MM.1S (cell line): Measurements from ENCODE around the gene RPUSD4.

Source experiments
- DNase-seq: peaks from one replicate; pipeline ENCODE4 v3.0.0-alpha.2; 2015
- H2AFZ ChIP-seq: fragments of 300-600 bp; sonication (generic); 2 replicates; pipeline ENCODE4 v1.6.0; 2016; ENCODE audit warnings: antibody characterized with exemption, low read length
- H3F3A ChIP-seq: fragments of 300-600 bp; sonication (generic); 2 replicates; pipeline ENCODE4 v1.6.1; 2016; ENCODE audit warnings: mild to moderate bottlenecking, antibody characterized with exemption, low read length, moderate library complexity, mixed read lengths; ENCODE audit not compliant: insufficient read depth
- H3K27ac ChIP-seq: fragments of 300-600 bp; sonication (generic); 2 replicates; pipeline ENCODE4 v1.5.1; 2016; ENCODE audit warnings: mild to moderate bottlenecking, low read length
- H3K27me3 ChIP-seq: fragments of 300-600 bp; sonication (generic); replicated peaks from 2 replicates; pipeline ENCODE4 v1.6.0; 2016; ENCODE audit warnings: low read length; ENCODE audit not compliant: insufficient read depth
- H3K36me3 ChIP-seq: fragments of 300-600 bp; sonication (generic); replicated peaks from 2 replicates; pipeline ENCODE4 v1.6.1; 2016; ENCODE audit warnings: mild to moderate bottlenecking, low read length, mixed read lengths; ENCODE audit not compliant: insufficient read depth
- H3K4me1 ChIP-seq: fragments of 300-600 bp; sonication (generic); 2 replicates; pipeline ENCODE4 v1.6.1; 2016; ENCODE audit warnings: low read length, mixed read lengths
- H3K4me2 ChIP-seq: fragments of 300-600 bp; sonication (generic); 2 replicates; pipeline ENCODE4 v1.6.0; 2016; ENCODE audit warnings: low read depth, low read length
- H3K4me3 ChIP-seq: fragments of 300-600 bp; sonication (generic); 2 replicates; pipeline ENCODE4 v1.5.1; 2016; ENCODE audit warnings: low read length, mixed read lengths
- H3K79me2 ChIP-seq: fragments of 300-600 bp; sonication (generic); 2 replicates; pipeline ENCODE4 v1.6.1; 2016; ENCODE audit warnings: mixed run types, low read length, mixed read lengths
- H3K9ac ChIP-seq: fragments of 300-600 bp; sonication (generic); 2 replicates; pipeline ENCODE4 v1.6.1; 2016; ENCODE audit warnings: low read length, mixed read lengths
- H3K9me2 ChIP-seq: fragments of 300-600 bp; sonication (generic); replicated peaks from 2 replicates; pipeline ENCODE4 v1.6.1; 2016; ENCODE audit warnings: mild to moderate bottlenecking, low read length, mixed read lengths; ENCODE audit not compliant: insufficient read depth
- H3K9me3 ChIP-seq: fragments of 300-600 bp; sonication (generic); replicated peaks from 2 replicates; pipeline ENCODE4 v1.6.1; 2016; ENCODE audit warnings: mild to moderate bottlenecking, low read length, mixed read lengths; ENCODE audit not compliant: insufficient read depth
- H4K20me1 ChIP-seq: fragments of 300-600 bp; sonication (generic); 2 replicates; pipeline ENCODE4 v1.6.1; 2016; ENCODE audit warnings: mild to moderate bottlenecking, low read length, moderate library complexity, mixed read lengths; ENCODE audit not compliant: insufficient read depth
- CTCF ChIP-seq: fragments of 300-600 bp; sonication (generic); IDR thresholded peaks from 2 replicates; pipeline ENCODE4 v1.5.1; 2016; ENCODE audit warnings: antibody characterized with exemption, low read length, mixed read lengths
- EZH2 ChIP-seq: fragments of 300-600 bp; sonication (generic); optimal IDR thresholded peaks from 2 replicates; pipeline ENCODE3; 2017; ENCODE audit warnings: low read depth, mild to moderate bottlenecking, antibody characterized with exemption, low read length, mixed read lengths
- EZH2phosphoT487 ChIP-seq: fragments of 300-600 bp; sonication (generic); IDR thresholded peaks from 2 replicates; pipeline ENCODE4 v1.6.1; 2018; ENCODE audit warnings: antibody characterized with exemption, low read length

The RPUSD4 gene

GRCh38 chr11:126152152-126152551 is 59.3 kb downstream of the RPUSD4 start:
- TF ChIP-seq EZH2phosphoT487 (no peak), CTCF (no peak), EZH2 (no peak)
- H3K27ac ChIP-seq, result no peak overlapping the region

More at GRCh38 chr11:126152152-126152551, 59.3 kb downstream of the RPUSD4 start:
- H3K36me3 ChIP-seq, result no peaks in the 10 kb centered on the region
- no peaks in the 10 kb centered on the region for H3K79me2 ChIP-seq
- no peaks in the 10 kb centered on the region for H3K9me2 ChIP-seq
- H3K9me3 ChIP-seq, result no peaks in the 10 kb centered on the region
- H3K27me3 ChIP-seq, result no peaks in the 10 kb centered on the region
- no peaks in the 10 kb centered on the region for H3F3A ChIP-seq
- no peak for DNase-seq
- H3K4me3 ChIP-seq, result no peak overlapping the region
- no peak overlapping the region for H3K4me2 ChIP-seq
- no peaks in the 10 kb centered on the region for H3K4me1 ChIP-seq
- no peak overlapping the region for H3K9ac ChIP-seq
- no peaks in the 10 kb centered on the region for H4K20me1 ChIP-seq
- no peak overlapping the region for H2AFZ ChIP-seq
